Stimulated activated CD4-positive, alpha-beta T cell treated with anti-CD3 and anti-CD28 coated beads, TNF-alpha, amount 100 ng/mL, for 1 hour (primary cell): ENCODE measurements around the gene GALNT12.

Experiments
- DNase-seq, 3 donors: peaks; one replicate each; pipeline ENCODE4 v3.0.0-alpha.2; 2020; ENCODE audit warnings: low read depth in 3 of 3, low spot score in 1 of 3

GALNT12 gene

GRCh38 chr9:98899408-98900056, 92.1 kb downstream of the GALNT12 start:
- DNase-seq: no peak
